B cell (primary cell): ENCODE measurements around the gene FAM180B.

Experiments
- CTCF ChIP-seq: fragments of 200-600 bp; IDR thresholded peaks from one replicate; pipeline ENCODE4 v1.8.0; 2022; ENCODE audit warnings: antibody characterized with exemption, mild to moderate bottlenecking
- EZH2 ChIP-seq: IDR thresholded peaks from 2 replicates; pipeline ENCODE4 v1.6.1; 2012; ENCODE audit warnings: borderline replicate concordance, low read depth, mild to moderate bottlenecking, moderate library complexity, low read length; ENCODE audit not compliant: insufficient read depth, poor library complexity, severe bottlenecking

GRCh38 chr11:47578524-47579494 lies 7.7 kb upstream of the FAM180B start, which contains the start of the genes KBTBD4 and NDUFS3:
- no peak for TF ChIP-seq CTCF
- no peak for TF ChIP-seq EZH2
